GM18507 (cell line): ENCODE results near the gene UBR4.

ENCODE experiments used
- DNase-seq: peaks from one replicate; pipeline ENCODE4 v3.0.0; 2011; ENCODE audit warnings: low read depth; ENCODE audit not compliant: insufficient read length; ENCODE audit errors: extremely low spot score
- FAIRE-seq: peaks from 2 replicates; lab custom pipeline; 2011; peaks lifted over from hg19 to GRCh38; lab: Jason Lieb, UNC

Gene UBR4

GRCh38 chr1:19066248-19066873 lies 143.7 kb downstream of the UBR4 start:
- DNase-seq (no peak), FAIRE-seq (no peak)

DNA sequence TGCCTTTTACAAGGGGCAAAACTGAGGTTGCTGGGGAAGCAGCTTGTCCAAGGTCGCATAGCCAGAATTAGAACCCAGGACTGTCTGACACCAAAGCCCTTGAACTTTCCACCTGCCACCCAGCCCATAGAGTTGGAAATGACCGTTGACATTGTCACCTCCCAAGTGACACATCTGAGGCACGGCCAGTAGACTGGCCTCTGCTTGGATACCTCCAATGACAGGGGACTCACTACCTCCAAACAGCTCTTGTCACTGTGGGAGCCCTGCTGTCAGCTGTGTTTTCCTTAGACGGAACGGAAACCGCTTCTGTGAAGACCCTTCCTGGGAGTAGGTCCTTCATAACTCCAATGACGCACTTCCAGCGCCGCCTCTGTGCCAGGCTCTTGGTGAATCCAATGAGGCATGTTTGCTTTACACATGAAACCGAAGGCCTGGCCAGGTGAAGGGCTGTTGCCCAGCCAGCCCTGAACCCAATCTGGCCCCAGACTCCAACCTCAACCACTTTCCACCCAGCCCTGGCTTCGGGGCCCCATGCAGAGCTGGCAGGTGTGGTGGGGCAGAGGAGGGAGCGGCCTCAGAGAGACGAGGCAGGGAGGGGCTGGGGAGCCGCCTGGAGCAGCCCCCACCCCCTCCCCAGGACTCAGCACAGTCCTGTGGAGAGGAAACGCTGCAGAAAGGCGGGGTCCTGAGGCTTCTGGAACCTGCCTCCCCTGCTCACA lies 144.4 kb downstream of the UBR4 start:
- FAIRE-seq (no peak), DNase-seq (no peak)

DNA sequence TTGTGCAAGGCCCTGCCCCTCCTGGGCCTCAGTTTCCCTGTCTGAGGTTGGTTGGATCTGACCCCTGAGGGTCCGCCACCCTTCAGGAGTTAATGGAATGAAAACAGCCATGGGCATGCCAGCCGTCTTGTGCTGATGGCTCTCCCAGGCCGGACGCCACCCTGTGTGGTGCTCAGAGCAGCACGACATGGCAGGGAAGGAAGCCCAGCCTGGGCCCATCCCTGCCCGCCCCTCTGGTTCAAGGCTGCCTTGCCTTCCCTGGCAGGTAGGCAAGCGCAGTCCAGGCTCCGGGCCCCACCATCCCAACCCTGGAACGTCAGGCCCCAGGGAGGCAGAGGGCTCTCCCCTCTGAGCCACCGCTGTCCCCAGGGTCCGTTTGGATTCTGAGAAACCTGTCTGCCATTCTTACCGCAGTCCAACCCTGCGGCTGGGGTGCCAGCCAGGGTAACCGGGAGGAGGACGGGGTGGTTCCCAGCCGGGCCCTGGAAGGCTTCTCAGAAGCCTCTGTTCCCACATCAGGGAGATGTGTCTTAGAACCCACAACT lies 145.1 kb downstream of the UBR4 start:
- no peak for FAIRE-seq
- DNase-seq: no peak

DNA sequence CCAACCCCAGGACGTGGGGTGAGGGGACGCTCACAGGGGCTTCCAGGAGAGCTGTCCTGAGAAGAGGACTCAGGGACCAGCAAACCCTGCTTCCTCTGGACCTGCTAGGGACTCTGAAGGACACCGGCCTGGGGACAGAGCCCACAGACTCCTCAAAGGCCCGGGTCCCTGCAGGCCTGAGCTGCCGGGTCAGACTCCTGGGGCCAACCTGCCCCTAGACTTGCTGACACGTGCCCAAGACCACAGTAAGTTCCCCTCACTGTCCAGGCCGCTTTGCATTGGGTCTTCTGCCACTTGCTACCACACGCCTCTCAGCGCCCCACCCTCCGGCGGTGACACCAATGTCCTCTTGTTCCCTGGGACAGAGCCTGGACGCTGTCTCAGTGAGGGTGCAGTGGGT lies 146.9 kb downstream of the UBR4 start:
- DNase-seq (no peak), FAIRE-seq (no peak)

- FAIRE-seq (no peak), DNase-seq (no peak)
These were observed 147.6 kb downstream of the UBR4 start for GRCh38 chr1:19062258-19063029.

DNA sequence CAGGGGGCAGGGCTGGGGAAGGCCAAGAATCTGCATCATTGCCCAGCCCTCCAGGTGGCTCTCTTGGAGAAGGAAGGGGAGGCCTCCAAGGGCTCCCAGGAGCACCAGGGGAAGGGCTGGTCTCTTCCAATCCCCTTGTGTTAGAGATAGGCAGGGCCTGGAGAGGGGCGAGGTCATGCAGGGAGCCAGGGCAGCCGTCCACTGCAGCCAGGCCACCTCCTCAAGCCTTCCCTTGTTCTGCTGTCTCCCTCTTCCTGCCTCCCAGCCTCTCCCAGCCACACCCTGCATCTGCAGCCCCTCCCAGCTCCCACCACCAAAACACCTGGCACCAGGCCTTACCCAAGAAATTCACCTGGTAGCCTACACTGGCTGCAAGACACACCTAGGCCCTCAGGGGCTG lies 148.3 kb downstream of the UBR4 start:
- no peak for DNase-seq
- FAIRE-seq: no peak

DNA sequence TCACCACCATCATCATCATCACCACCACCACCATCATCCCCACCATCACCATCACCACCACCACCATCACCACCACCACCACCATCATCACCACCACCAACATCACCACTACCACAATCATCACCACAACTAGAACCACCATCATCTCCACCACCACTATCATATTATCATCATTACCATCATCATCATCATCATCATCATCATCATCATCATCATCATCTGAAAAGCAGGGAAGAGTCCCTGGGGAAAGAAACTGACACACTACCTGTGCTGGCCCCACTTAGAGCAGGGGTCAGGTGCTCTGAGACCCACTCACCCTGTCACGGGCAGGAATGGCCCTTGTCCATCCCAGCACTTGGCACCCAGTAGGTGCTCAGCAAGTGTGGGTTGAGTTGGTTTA lies 148.7 kb downstream of the UBR4 start:
- FAIRE-seq (no peak), DNase-seq (no peak)

DNA sequence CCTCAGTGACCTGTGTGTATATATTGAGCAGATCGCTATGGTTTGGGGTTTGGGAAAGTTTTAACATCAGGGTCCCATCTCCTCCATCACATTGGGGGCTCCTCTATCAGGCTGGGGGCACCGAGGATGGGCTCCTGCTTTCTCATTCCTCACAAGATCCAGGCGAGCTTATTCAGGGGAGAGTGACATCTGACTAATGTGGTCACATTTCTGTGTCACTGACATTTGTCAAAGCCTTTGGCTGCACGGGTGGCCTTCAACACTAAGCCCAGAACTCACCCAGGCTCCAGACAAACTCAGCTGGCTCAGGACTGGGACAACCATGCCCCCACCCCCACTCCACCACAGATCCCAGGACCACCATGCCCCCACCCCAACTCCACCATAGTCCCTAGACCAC lies 150.3 kb downstream of the UBR4 start:
- no peak for DNase-seq
- FAIRE-seq: no peak

GRCh38 chr1:19058476-19058797 lies 151.6 kb downstream of the UBR4 start:
- FAIRE-seq (no peak), DNase-seq (no peak)

DNA sequence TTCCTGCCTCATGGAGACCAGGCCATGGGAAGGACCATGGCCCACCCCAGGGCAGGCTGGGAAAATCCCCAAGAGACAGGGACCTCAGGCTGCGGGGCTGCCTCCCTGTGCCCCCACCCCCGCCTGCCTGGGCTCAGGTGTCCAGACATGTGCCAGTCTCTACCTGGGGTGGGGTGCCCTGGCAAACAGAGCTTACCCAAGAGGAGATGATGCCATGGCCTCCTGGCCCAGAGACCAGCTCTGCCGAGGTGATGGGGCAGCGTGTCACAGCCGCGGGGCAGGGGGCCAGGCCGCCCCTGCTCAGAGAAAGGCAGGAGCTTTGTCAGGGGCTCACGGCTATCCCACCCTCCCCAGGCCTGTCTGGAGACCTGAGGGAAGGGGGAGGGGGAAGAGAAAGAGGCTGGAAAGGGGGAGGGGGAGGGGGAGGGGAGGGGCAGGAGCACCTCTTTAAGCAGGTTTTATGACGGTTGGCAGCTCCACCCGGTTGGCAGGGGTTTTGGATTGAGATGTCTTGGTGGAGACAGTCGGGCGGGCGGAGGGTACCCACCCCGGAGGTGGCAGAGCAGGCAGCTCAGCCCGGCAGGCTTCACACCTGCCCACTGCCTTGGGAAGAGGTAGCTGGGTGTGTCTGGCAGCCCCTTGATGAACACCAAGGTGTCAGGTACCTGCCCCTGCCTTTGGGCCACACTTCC lies 152.1 kb downstream of the UBR4 start:
- DNase-seq: no peak
- no peak for FAIRE-seq

DNA sequence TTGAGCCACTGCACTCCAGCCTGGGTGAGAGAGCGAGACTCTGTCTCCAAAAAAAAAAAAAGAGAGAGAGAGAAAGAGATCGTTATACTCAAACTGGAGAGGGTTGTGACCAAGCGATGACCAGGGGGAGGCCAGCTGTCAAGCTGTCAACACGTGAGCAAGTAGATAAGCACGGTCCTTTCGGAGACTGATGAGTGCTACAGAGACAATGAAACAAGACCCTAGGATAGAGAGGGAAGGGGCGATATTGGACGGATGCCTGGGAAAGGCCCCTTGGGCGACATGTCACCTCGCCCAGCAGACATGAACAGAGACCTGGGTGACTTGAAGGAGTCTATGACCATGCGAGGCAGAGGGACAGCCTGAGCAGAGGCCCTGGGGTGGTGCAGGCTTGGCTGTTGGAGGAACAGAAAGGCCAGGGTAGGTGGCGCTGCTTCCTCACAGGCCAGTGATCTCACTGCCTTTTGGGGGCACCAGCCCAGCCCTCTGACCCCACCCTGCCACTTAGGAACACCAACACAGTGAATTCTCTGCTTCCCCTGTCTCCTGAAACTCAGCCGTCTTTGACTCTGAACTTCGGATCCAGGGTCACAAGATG lies 152.8 kb downstream of the UBR4 start:
- FAIRE-seq: no peak
- DNase-seq: no peak

- FAIRE-seq: no peak
- DNase-seq: no peak
These were observed 154.4 kb downstream of the UBR4 start for GRCh38 chr1:19055701-19056100.

GRCh38 chr1:19055001-19055400 lies 155.1 kb downstream of the UBR4 start:
- DNase-seq (no peak), FAIRE-seq (no peak)

- no peak for FAIRE-seq
- DNase-seq: no peak
These were observed 155.8 kb downstream of the UBR4 start for GRCh38 chr1:19054216-19054615.

DNA sequence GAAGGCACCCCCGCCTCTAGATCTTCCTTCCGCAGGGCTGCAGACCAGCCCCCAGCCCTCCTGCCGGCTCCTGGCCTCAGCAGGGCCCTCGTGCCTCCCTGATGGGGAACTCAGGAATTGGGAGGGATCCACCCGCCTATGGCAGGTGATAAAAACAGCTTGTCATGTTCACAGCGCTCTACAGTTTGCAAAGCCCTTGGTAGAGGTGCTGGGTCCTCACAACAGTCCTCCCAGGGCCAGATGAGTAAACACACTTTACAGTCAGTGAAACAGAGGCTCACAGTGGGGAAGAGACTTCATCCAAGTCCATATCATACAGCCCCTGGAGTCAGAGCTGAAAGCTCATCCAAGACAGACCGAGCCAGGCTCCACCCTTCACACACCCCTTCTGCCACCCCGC lies 156.6 kb downstream of the UBR4 start:
- no peak for FAIRE-seq
- DNase-seq: no peak

- FAIRE-seq: no peak
- no peak for DNase-seq
These were observed 160.3 kb downstream of the UBR4 start for GRCh38 chr1:19049798-19050197.

- DNase-seq: no peak
- FAIRE-seq: no peak
These were observed 160.8 kb downstream of the UBR4 start for GRCh38 chr1:19049128-19049768.

- DNase-seq (no peak), FAIRE-seq (no peak)
These were observed 162.9 kb downstream of the UBR4 start for GRCh38 chr1:19046972-19047731.
